Measurements from ENCODE around the gene UNC13B.

The UNC13B gene

GRCh38 chr9:35186524-35186923 lies 24.7 kb downstream of the UNC13B start:
- TF ChIP-seq CTCF (IDR thresholded peaks at IDR 0.05; ENCODE audit: insufficient read depth, low read depth, low read length, missing control alignments), result no peak
- peak; percentile 9 for DNase-seq (ENCODE audit: low read depth)
- no peak overlapping the region for H3K4me3 ChIP-seq (ENCODE audit: low read length)

- DNase-seq (ENCODE audit: low read depth), result no peak
- TF ChIP-seq CTCF (IDR thresholded peaks at IDR 0.05; ENCODE audit: insufficient read depth, low read depth, low read length, missing control alignments), result no peak
- no peak overlapping the region for H3K4me3 ChIP-seq (ENCODE audit: low read length)
Observed at GRCh38 chr9:35190203-35190602, 28.4 kb downstream of the UNC13B start.

GRCh38 chr9:35191105-35191504 lies 29.3 kb downstream of the UNC13B start:
- no peak for DNase-seq (ENCODE audit: low read depth)
- no peak for TF ChIP-seq CTCF (IDR thresholded peaks at IDR 0.05; ENCODE audit: insufficient read depth, low read depth, low read length, missing control alignments)
- no peak overlapping the region for H3K4me3 ChIP-seq (ENCODE audit: low read length)

GRCh38 chr9:35193762-35194161 lies 32.0 kb downstream of the UNC13B start:
- H3K4me3 ChIP-seq (ENCODE audit: low read length), result no peak overlapping the region
- TF ChIP-seq CTCF (IDR thresholded peaks at IDR 0.05; ENCODE audit: insufficient read depth, low read depth, low read length, missing control alignments), result no peak
- DNase-seq (ENCODE audit: low read depth), result no peak

- TF ChIP-seq CTCF (IDR thresholded peaks at IDR 0.05; ENCODE audit: insufficient read depth, low read depth, low read length, missing control alignments), result no peak
- no peak overlapping the region for H3K4me3 ChIP-seq (ENCODE audit: low read length)
- no peak for DNase-seq (ENCODE audit: low read depth)
Observed at GRCh38 chr9:35195683-35196082, 33.9 kb downstream of the UNC13B start.

GRCh38 chr9:35198191-35198590 lies 36.4 kb downstream of the UNC13B start:
- H3K4me3 ChIP-seq (ENCODE audit: low read length), result no peak overlapping the region
- TF ChIP-seq CTCF (IDR thresholded peaks at IDR 0.05; ENCODE audit: insufficient read depth, low read depth, low read length, missing control alignments), result no peak
- no peak for DNase-seq (ENCODE audit: low read depth)

GRCh38 chr9:35203528-35203927 lies 41.7 kb downstream of the UNC13B start:
- TF ChIP-seq CTCF (IDR thresholded peaks at IDR 0.05; ENCODE audit: insufficient read depth, low read depth, low read length, missing control alignments), result no peak
- H3K4me3 ChIP-seq (ENCODE audit: low read length), result no peak overlapping the region
- no peak for DNase-seq (ENCODE audit: low read depth)

All from epithelial cell of esophagus (primary cell).